Stimulated activated CD4-positive, alpha-beta T cell treated with anti-CD3 and anti-CD28 coated beads, Interleukin-12 subunit alpha, Interleukin-12 subunit beta, amount 100 ng/mL, for 4 hours (primary cell): ENCODE data around the gene FASTKD3.

Source experiments
- DNase-seq: peaks from one replicate; pipeline ENCODE4 v3.0.0-alpha.2; 2020

FASTKD3 gene

DNA sequence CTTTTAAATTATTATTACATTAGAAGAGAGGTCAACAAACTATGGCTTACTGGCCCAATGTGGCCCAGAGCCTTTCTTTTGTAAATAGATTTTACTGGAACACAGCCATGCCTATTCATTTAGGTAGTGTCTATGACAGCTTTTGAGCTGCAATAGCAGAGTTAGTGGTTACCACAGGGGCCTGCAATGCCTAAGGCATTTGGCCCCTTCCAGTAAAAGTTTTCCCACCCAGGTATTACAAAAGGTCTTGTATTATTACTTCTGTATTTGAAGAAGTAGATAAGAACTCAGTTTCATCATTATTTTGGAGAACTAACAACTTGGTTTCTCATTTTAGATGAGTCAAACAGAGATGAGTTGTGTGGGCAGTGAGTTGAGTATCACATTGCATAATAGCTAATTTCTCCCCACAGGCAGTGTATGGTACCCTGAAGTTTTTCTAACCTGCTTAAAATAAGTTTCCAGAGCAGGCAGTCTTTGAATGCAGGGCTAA, 9.6 kb upstream of the FASTKD3 start:
- DNase-seq = no peak

DNA sequence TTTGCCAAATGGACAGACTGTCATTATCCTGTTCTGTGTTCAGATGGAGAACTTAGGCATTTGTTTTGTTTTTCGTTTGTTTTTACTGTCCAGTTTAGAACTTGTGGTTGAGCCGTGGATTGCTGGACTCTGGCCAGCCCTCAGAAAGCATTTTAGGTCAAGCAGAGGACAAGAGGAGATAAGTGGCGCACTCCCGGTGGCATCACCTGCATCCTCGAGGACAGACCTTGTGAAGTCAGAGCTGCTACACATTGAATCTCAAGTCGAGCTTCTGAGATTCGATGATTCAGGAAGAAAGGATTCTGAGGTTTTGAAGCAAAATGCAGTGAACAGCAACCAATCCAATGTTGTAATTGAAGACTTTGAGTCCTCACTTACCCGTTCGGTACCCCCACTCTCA, 9.0 kb upstream of the FASTKD3 start:
- no peak for DNase-seq

DNA sequence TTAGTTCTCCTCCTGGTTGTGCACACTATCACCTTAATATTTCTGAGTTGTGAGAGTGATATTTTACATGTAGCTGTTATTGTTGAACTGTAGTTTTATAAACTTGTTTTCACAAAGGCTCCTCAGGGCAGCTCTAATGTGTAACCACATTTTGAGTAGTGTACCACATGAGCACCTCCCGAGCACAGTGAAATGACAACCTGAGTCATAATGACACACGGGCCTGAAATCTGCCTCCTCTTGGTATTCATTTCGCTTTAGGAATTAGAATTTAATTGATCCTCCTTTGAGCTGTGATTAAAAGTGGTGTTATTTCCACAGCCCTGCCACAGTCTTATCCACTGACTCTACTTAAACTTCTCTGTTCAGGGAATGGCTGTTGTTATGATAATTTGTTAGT, 8.0 kb upstream of the FASTKD3 start:
- DNase-seq = no peak

DNA sequence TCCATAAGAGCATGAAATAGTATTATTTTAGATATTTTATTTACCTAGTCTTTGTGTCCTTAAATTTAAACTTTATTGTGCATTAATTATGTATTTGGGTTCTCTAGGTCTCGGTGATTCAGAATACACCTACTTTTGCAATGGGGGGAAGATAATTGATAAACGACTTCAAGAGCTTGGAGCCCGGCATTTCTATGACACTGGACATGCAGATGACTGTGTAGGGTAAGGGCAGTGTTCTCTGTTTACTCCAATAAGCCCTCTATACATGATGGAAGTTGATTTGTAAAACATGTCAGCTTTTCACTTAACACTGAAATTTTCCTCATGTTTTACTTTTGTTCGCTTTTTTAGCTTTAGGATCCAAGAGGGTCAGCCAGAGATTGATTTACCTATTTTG, 6.3 kb upstream of the FASTKD3 start:
- DNase-seq = no peak

DNA sequence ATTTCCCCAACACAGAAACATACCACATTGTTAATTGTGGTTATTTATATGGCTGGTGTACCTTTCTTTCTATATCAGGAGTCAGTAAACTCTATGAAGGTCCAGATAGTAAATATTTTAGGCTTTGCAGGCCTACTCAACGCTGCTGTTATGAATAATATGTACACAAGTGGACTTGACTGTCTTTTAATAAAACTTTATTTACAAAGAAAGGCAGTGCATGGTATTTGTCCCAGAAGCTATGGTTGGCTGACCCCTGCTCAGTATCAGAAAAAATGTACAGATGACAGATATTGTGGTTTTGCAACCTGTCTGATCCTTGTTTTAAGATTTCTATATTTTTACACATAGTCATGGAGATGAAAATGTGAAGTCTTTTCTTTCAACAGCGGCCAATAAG, 5.8 kb upstream of the FASTKD3 start:
- DNase-seq = no peak

DNA sequence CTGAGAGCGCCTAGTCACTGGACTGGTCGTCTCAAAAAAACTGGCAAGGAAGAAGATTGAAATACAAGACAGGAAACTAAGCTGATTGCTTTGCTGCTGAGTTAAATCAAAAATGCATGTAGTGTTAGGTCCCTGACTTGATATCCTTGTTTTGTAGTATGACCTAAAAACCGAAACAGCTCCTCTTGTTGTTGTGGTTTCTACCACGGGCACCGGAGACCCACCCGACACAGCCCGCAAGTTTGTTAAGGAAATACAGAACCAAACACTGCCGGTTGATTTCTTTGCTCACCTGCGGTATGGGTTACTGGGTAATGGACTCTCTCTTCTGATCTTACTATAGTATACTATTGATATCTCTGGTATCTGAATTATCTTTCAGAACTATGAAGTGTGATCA, 4.4 kb upstream of the FASTKD3 start:
- DNase-seq = no peak

GRCh38 chr5:7872517-7873130, 3.8 kb upstream of the FASTKD3 start:
- no peak for DNase-seq

- DNase-seq = no peak
These were observed 2.8 kb upstream of the FASTKD3 start for GRCh38 chr5:7871653-7872052.

DNA sequence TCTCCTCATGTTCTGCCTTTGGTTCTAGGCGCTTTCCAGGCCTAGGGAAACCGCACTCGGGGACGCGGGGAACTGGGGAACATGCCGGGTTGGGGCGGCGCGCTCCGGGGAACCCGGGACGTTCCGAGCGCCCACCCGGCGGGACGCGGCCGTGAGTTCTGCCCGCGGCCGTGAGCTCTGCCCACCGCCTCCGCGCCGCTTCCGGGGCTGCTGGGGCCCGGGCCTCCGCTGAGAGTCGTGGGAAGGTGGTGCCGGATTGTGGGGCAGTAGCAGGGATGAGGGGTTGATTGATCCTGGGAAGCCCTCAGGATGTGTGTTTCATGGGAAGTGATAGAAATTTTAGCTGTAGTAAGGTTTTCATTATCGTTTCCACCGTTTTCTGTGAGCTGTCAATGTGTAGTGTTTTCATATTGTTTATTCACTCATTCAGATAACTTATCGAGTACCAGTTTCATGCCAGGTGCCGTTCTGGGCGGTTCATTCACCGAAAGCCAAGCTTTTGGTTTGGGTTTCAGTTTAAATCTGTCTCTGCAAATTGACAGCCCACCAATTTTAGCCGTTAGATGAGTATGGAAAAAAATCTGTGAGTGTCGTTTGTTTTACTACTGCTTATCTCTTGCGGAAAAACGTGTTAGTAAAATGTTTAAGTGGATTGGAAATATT, 774 bp upstream of the FASTKD3 start:
- DNase-seq = peak; percentile 37

- DNase-seq = no peak
These were observed 431 bp downstream of the FASTKD3 start for GRCh38 chr5:7868427-7868772.

- no peak for DNase-seq
These were observed 1.6 kb downstream of the FASTKD3 start for GRCh38 chr5:7867260-7867659.

DNA sequence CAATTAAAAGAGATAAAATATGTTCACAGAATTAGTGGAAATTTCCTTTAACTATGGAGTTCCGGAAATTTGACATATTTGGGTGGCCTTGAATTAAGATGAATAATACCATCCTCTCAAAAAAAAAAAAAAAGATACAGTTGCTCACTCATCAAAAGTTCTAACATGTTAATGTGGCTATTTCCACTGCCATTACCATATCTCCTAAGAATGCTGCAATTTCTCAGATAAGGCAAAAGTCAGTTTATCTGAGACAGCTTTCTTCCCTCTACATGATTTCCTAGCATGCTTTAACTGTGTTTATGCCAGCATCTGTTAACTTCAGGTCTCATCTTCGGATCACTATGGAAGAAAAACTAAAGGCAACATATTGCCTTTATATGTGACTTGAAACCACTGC, 2.6 kb downstream of the FASTKD3 start:
- no peak for DNase-seq

DNA sequence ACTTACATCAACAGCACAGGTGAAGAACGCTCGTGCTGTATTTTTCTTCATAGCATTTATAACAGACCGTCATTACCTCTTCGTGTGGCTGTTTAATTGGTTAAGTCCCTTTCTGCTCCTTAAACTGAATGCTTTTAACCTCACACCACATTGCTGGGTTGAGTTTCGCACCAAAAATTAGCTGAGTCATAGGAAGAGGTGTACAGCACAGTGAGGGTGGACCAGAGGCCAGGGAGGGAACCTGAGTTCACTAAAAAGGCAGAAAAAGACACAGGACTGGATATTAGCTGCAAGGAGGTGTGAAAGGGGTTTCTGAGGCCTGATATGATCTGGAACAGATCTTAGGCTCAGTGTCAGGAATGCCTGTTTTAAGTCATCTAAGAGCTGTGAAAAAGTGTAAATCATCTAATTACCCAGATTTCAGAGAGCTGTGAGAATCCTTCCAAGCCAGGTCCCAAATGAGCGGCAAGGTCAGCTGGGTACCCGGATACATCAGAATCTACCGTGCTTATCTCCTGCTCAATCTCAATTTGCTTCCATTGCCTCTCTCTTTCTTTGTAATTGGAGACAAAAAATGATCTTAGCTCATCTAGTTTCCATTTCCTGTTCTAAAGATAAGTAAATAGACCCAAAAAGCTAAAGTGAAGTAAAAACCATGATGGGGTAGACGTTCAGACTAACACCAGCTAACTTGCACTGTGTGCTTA, 10.8 kb downstream of the FASTKD3 start:
- no peak for DNase-seq

DNA sequence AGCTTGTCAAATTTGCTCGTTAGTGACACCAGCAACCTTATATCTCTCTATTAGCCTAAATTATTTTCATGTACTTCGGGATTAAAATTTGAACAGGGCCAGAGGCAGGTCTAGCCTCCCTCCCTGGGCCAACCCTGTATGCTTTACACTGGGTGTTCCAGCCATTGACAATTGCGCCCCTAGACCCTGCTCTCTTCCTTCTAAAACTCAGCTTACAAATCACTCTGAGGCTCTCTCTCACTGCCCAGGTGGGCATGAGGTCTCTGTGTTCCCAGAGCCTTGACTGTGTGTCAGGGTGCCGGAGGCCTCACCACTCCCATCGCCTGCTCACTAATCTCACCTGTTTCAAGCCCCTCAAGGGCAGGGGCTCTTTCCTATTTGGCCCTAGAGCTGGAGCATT, 11.5 kb downstream of the FASTKD3 start:
- DNase-seq = no peak

DNA sequence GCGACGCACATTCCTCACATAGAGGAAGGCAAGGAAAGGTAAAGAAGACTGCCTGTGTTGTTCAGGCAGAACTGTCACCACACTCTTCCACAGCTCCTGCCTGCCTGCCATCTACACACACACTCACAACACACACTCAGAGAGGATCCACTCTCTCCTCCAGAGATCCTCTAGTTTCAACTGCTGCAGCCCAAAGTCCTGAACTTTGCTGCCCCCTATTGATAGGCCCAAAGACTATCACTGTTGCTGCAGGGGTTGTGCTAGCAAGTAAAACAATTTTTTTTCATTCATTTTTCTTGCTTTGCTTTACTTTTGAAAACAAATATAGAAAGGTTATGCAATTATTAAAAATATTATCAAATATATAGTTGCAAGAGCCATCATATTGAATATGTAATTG, 12.0 kb downstream of the FASTKD3 start:
- no peak for DNase-seq

DNA sequence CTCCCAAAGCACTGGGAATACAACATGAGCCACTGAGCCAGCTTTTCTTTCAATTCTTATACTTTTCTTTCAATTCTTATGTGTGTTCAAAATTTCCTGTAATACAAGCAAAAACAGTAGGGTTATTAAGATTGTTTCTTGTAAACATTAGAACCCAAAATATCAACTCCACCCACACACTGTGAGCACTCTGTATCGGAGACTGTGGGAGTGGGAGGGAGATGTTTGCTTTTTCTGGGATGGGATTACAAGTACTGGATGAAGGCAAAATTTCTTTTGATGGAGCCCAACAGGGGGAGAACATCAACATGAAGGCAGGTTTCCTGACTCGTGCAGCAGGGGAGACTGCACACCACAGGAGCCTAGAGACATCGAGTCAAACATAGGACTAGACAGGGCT, 13.2 kb downstream of the FASTKD3 start:
- no peak for DNase-seq

DNA sequence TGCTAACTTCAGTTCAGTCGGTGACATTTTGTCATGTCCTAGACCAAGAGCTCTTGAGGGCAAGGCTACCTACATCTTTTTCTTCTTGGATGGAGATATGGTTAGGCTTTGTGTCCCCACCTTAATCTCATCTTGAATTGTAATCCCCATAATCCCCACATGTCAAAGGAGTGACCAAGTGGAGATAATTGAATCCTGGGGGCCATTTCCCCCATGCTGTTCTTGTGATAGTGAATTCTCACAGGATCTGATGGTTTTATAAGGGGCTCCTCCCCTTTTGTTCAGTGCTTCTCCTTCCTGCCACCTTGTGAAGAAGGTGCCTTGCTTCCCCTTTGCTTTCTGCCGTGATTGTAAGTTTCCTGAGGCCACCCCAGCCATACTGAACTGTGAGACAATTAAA, 15.8 kb downstream of the FASTKD3 start:
- no peak for DNase-seq

GRCh38 chr5:7852542-7852941, 16.3 kb downstream of the FASTKD3 start:
- DNase-seq = no peak

DNA sequence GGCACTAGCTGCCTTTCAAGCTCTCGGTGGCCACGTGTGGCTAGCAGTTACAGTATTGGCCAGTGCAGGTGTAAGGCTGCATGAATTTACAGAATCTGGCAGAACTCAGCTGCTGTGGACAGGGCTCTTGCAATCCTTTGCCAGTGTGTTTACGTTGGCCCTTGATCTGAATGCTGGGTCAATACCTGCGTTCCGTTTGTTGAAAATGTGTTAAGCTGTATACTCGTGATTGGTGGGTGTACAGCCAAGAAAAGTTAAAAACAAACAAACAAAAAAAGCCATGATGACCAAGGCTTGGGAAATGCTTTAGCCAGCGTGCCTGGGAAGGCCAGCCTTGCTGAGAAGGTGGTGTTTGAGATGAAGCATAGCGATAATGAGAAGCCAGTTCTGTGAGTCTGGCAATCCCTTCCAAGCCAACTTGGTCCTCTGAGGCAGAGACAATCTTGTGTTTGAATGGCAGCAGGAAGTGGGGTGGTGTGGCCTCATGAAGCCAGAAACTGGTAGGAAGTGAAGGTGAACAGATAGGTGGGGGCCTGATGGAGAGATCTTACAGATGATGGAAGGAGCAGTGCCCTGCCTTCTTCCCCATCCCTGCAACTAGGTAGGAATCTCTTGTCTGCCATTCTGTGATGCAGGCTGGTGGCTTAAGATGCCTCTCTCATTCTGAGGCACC, 17.1 kb downstream of the FASTKD3 start:
- no peak for DNase-seq

DNA sequence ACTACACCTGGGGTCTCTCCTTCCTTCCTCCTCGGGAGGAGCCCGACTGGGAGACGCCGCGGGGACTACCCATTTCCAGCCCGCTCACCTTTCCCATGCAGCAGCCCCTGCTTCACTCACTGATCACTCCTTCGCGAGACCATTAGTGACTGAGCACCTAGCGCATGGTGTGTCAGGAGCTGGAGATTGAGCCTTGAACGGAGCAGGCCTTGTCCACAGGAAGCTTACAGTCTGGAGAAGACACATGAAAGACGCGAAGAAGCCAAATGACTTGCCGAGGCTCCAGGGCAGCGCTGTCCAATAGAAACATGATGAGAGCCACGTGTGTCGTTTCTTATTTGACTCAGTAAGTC, 17.6 kb downstream of the FASTKD3 start:
- DNase-seq = no peak

DNA sequence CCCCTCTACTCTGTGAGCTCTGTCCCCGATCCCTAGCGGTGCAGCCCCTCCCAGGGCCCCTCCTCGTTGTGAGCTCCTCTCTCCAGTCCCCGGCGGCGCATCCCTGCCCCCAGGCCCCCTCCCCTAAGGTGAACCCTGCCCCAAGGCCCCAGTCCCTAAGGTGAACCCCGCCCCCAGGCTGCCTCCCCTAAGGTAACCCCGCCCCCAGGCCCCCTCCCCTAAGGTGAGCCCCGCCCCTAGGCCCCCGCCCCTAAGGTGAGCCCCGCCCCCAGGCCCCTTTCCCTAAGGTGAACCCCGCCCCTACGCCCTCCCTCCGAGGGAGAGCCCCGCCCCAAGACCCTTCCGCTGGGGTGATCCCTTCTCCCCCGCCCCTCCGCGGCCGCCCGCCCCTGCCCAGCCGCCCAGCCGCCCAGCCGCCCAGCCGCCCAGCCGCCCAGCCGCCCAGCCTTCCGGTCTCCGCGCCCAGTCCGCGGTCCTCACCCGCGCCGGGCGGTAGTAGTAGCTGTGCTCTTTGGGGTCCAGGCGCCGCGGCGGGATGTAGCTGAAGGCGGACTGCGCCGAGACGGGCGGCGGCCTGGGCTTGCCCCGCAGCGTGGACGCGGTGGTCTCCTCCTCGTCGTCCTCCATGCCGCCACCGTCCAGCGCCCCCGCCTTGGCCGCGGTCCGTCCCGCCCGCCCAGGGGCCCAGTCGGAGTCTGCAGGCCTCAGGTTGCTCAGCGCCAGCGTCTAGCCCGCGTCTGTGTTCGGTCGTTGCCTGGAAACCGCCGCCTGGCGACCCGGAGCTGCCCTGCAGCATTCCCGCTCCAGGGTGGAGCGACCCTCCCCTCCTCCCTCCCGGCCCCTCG, 18.2 kb downstream of the FASTKD3 start, which contains the start of gene CFAP90:
Gene CFAP90 (minus strand): TSS at position 739 of the 845 bp plus-strand sequence. CDS start 112 bp downstream, at position 627.
- DNase-seq = no peak

DNA sequence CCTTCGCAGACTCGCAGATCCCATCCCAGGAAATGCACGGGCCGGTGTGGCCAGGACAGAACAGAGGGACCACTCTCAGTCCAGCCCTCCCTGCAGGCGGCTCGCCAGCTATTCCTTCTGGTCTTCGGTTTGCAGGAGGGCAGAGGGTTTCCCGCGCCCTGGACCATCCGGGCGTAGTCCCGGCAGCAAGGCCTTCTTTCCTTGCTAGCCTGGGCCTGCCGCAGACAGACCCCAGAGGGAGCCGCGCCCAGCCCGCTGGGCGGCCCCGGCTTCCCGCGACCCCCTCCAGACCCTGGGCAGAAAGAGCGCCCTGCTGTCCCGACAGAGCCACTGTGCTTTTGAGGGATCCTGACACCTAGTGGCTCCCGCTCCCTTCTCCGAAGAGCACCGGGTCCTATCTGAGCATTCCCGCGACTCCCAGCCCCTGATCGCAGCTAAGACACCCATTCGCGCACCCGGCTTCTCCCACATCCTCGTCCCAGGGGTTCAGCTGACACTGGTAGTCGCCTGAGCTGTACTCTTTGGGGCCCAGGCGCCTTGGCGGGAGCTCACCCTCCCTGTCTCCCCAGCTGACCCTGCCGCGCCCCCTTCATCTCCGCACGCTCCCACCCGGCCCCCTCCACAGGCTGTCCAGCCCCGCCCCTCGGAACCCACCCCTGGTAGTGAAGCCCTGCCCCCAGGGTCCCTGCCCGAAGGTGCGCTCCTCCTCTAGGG, 19.0 kb downstream of the FASTKD3 start:
- DNase-seq = no peak
